Astrocyte (in vitro differentiated cells and primary cell): ENCODE measurements around the gene ANKRD23. TPM values are rescaled to one million over a fixed set of nuclear protein-coding genes. Genes with fewer than 3 reads are reported as not detected.

Source experiments
- DNase-seq: peaks from one replicate; pipeline ENCODE4 v3.0.0-alpha.2; 2010; ENCODE audit warnings: low read depth
- FAIRE-seq: peaks from 2 replicates; lab custom pipeline; 2011; peaks lifted over from hg19 to GRCh38; lab: Jason Lieb, UNC
- H2AFZ ChIP-seq: 2 replicates; pipeline ENCODE4 v1.6.0; 2012; ENCODE audit warnings: low read depth, low read length, inconsistent platforms
- H3K27ac ChIP-seq: 2 replicates; pipeline ENCODE4 v1.5.1; 2011; ENCODE audit warnings: low read depth, low read length, inconsistent platforms
- H3K27me3 ChIP-seq: 2 replicates; pipeline ENCODE4 v1.6.0; 2011; ENCODE audit warnings: low read length, inconsistent platforms; ENCODE audit not compliant: insufficient read depth
- H3K36me3 ChIP-seq: 2 replicates; pipeline ENCODE4 v1.5.1; 2011; ENCODE audit warnings: low read length, inconsistent platforms; ENCODE audit not compliant: insufficient read depth
- H3K4me1 ChIP-seq: 2 replicates; pipeline ENCODE4 v1.5.1; 2011; ENCODE audit warnings: low read length, inconsistent platforms; ENCODE audit not compliant: insufficient read depth
- H3K4me2 ChIP-seq: 2 replicates; pipeline ENCODE4 v1.6.0; 2012; ENCODE audit warnings: low read length, inconsistent platforms
- H3K4me3 ChIP-seq: 2 replicates; pipeline ENCODE4 v1.5.1; 2011; ENCODE audit warnings: low read depth, mild to moderate bottlenecking, low read length, inconsistent platforms; ENCODE audit not compliant: insufficient read depth
- H3K79me2 ChIP-seq: 2 replicates; pipeline ENCODE4 v1.6.0; 2012; ENCODE audit warnings: mild to moderate bottlenecking, low read length, inconsistent platforms; ENCODE audit not compliant: insufficient read depth
- H3K9ac ChIP-seq: 2 replicates; pipeline ENCODE4 v1.6.0; 2012; ENCODE audit warnings: mild to moderate bottlenecking, low read length, inconsistent platforms
- H3K9me3 ChIP-seq: 2 replicates; pipeline ENCODE4 v1.5.1; 2012; ENCODE audit warnings: low read depth, mild to moderate bottlenecking, low read length, inconsistent platforms; ENCODE audit not compliant: insufficient read depth
- H4K20me1 ChIP-seq: 2 replicates; pipeline ENCODE4 v1.6.0; 2012; ENCODE audit warnings: low read length, inconsistent platforms; ENCODE audit not compliant: insufficient read depth
- H3K27ac Mint-ChIP-seq: one replicate; pipeline ENCODE4 v1.8.0; 2021; ENCODE audit warnings: mild to moderate bottlenecking, mixed read lengths; ENCODE audit not compliant: unreplicated experiment
- H3K27me3 Mint-ChIP-seq: one replicate; pipeline ENCODE4 v1.8.0; 2021; ENCODE audit warnings: low read depth, mixed read lengths; ENCODE audit not compliant: unreplicated experiment
- H3K36me3 Mint-ChIP-seq: one replicate; pipeline ENCODE4 v1.8.0; 2021; ENCODE audit warnings: low read depth, mixed read lengths; ENCODE audit not compliant: unreplicated experiment
- H3K4me1 Mint-ChIP-seq: one replicate; pipeline ENCODE4 v1.8.0; 2021; ENCODE audit warnings: low read depth, mixed read lengths; ENCODE audit not compliant: unreplicated experiment
- H3K4me3 Mint-ChIP-seq: one replicate; pipeline ENCODE4 v1.8.0; 2021; ENCODE audit warnings: mild to moderate bottlenecking, moderate library complexity, mixed read lengths; ENCODE audit not compliant: unreplicated experiment
- H3K9me3 Mint-ChIP-seq: one replicate; pipeline ENCODE4 v1.8.0; 2021; ENCODE audit warnings: mild to moderate bottlenecking, mixed read lengths; ENCODE audit not compliant: unreplicated experiment
- CTCF ChIP-seq: IDR thresholded peaks from 2 replicates; pipeline ENCODE4 v1.5.1; 2011; ENCODE audit warnings: low read depth, mild to moderate bottlenecking, inconsistent platforms, low read length, moderate library complexity; ENCODE audit not compliant: insufficient read depth
- EZH2 ChIP-seq: IDR thresholded peaks from 2 replicates; pipeline ENCODE4 v1.6.1; 2012; ENCODE audit warnings: mild to moderate bottlenecking, low read length, inconsistent platforms; ENCODE audit not compliant: insufficient read depth
- total RNA-seq: library from RNA; stranded (reverse); gene quantifications from 2 replicates; pipeline ENCODE4 v1.2.1, GENCODE V29; 2021

Gene ANKRD23
- total RNA-seq, 1 donor from 2014 or later = 2.5 TPM

DNA sequence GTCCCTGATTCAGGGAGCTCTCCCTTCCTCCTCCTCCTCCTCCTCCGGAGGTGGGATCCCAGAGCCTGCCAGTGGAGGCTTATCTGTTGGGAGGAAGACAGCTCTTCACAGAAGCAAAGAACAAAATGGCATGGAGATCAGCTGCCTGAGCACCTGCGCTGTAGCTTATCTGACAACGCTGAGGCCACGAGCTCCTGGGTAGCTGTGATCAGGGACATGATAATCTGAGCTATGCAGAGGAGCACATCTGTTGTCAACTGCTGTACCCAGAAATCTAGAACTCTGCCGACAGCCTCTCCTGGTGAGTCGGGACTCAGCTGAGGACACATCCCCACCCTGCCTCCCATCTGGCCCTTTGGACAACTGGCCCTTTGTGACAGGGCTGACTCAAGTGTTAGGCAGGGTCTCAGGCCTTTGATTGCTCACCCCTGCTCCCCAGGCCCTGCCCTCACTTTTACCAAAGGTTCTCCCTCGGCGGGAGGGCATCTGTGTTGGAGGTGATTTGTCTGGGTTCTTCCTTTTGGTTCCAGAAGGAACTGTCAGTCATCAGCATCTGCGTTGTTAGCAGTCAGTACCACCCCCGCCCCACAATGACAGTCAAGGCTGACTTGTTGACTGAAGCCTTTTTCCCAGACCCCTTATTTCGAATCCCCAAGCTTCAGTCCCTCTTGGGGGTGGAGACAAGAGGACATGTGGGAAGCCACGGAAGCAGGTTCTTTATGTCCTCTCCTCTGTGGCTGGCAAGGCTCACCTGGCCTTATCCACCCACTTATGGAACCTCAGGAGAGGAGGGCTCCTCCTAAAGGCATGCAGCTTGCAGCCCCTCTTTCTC lies 33.7 kb downstream of the ANKRD23 start:
- peaks cover under 1% of the 10 kb centered on the region for H3K4me1 Mint-ChIP-seq
- Histone ChIP-seq H3K79me2 (no peaks in the 10 kb centered on the region), H3K4me1 (peaks cover under 1% of the 10 kb centered on the region), H3K9me3 (no peaks in the 10 kb centered on the region), H4K20me1 (no peaks in the 10 kb centered on the region), H3K27me3 (no peaks in the 10 kb centered on the region), H3K9ac (no peak overlapping the region), H3K27ac (no peak overlapping the region), H2AFZ (no peak overlapping the region), H3K36me3 (no peaks in the 10 kb centered on the region), H3K4me3 (no peak overlapping the region), H3K4me2 (no peak overlapping the region)
- H3K36me3 Mint-ChIP-seq = peaks cover 8% of the 10 kb centered on the region
- no peaks in the 10 kb centered on the region for H3K9me3 Mint-ChIP-seq
- H3K4me3 Mint-ChIP-seq = no peak overlapping the region
- FAIRE-seq (no peak), DNase-seq (no peak)
- TF ChIP-seq EZH2 (no peak), CTCF (no peak)
- H3K27me3 Mint-ChIP-seq = no peaks in the 10 kb centered on the region
- no peak overlapping the region for H3K27ac Mint-ChIP-seq

GRCh38 chr2:96809216-96809882 lies 34.5 kb downstream of the ANKRD23 start:
- no peaks in the 10 kb centered on the region for H3K79me2 ChIP-seq
- H3K4me3 ChIP-seq = no peak overlapping the region
- Mint-ChIP-seq H3K27me3 (no peaks in the 10 kb centered on the region), H3K36me3 (peaks cover 8% of the 10 kb centered on the region), H3K4me1 (no peaks in the 10 kb centered on the region), H3K9me3 (no peaks in the 10 kb centered on the region), H3K27ac (no peak overlapping the region), H3K4me3 (no peak overlapping the region)
- no peak for DNase-seq
- H3K4me1 ChIP-seq = no peaks in the 10 kb centered on the region
- no peaks in the 10 kb centered on the region for H3K27me3 ChIP-seq
- no peak for FAIRE-seq
- H4K20me1 ChIP-seq = no peaks in the 10 kb centered on the region
- H3K9me3 ChIP-seq = no peaks in the 10 kb centered on the region
- H3K36me3 ChIP-seq = no peaks in the 10 kb centered on the region
- no peak overlapping the region for H3K27ac ChIP-seq
- H3K9ac ChIP-seq = no peak overlapping the region
- H2AFZ ChIP-seq = no peak overlapping the region
- H3K4me2 ChIP-seq = no peak overlapping the region
- TF ChIP-seq EZH2 (no peak), CTCF (no peak)
